ENCODE data around the gene RPS6KB1.
"Not testable (repeated sequence)": the region's sequence is repeated elsewhere in the genome, so short reads cannot be mapped to it uniquely, and the experiment has no call there.

RPS6KB1 gene

GRCh38 chr17:59892924-59893675, at the start of gene RPS6KB1, which contains the start of gene TUBD1:
Gene RPS6KB1, plus strand, starts transcription at chr17:59893121. Its CDS starts 64 bp downstream, at chr17:59893185.
Gene TUBD1, minus strand, starts transcription at chr17:59892943. Its CDS starts 1,941 bp downstream, at chr17:59891002.
- in situ Hi-C loops (cut with MboI; ENCODE audit: low pct_unique_long_range_greater_than_20kb, low sequenced_read_pairs, unreplicated experiment) = no loop called here
- DNase-seq (ENCODE audit: low spot score) = peak; percentile 98
- TF ChIP-seq, protein P1, sequence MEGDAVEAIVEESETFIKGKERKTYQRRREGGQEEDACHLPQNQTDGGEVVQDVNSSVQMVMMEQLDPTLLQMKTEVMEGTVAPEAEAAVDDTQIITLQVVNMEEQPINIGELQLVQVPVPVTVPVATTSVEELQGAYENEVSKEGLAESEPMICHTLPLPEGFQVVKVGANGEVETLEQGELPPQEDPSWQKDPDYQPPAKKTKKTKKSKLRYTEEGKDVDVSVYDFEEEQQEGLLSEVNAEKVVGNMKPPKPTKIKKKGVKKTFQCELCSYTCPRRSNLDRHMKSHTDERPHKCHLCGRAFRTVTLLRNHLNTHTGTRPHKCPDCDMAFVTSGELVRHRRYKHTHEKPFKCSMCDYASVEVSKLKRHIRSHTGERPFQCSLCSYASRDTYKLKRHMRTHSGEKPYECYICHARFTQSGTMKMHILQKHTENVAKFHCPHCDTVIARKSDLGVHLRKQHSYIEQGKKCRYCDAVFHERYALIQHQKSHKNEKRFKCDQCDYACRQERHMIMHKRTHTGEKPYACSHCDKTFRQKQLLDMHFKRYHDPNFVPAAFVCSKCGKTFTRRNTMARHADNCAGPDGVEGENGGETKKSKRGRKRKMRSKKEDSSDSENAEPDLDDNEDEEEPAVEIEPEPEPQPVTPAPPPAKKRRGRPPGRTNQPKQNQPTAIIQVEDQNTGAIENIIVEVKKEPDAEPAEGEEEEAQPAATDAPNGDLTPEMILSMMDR (IDR thresholded peaks at IDR 0.05; ENCODE audit: extremely low read depth, insufficient read depth, missing control alignments) = no peak

DNA sequence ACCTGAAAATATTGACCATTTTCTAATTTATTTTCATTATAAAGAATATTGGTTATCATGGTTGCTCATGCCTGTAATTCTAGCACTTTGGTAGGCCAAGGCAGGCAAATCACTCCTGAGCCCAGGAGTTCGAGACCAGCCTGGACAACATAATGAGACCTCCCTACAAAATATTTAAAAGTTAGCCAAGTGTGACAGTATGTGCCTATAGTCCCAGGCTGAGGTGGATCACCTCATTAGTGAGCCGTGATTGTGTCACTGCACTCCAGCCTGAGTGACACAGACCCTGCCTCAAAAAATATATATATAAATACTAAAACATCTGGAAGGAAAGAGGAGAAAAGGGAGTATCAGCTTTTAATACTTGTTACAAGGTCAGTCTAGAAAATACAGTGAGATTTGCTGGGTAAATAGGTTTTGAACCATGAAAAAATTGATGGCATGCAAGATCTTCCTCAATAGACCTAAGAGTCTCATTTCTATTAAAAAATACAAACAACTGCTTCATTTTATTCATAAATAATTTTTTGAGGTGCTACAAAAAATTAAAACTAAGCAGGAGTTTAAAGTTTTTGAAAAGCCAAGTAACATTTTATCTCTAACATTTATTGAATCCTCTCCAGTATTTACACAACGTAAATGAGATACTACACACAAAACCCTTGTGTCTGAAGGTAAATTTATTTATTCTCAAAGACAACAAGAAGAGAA, 47.9 kb upstream of the RPS6KB1 start:
- TF ChIP-seq, protein P1 (IDR thresholded peaks at IDR 0.05; ENCODE audit: extremely low read depth, insufficient read depth, missing control alignments) = no peak
- no peak for DNase-seq (ENCODE audit: low spot score)
- in situ Hi-C loops (cut with MboI; ENCODE audit: low pct_unique_long_range_greater_than_20kb, low sequenced_read_pairs, unreplicated experiment) = no loop called here

GRCh38 chr17:59845595-59846393, 47.1 kb upstream of the RPS6KB1 start:
- TF ChIP-seq, protein P1 (IDR thresholded peaks at IDR 0.05; ENCODE audit: extremely low read depth, insufficient read depth, missing control alignments) = no peak
- in situ Hi-C loops (cut with MboI; ENCODE audit: low pct_unique_long_range_greater_than_20kb, low sequenced_read_pairs, unreplicated experiment) = no loop called here
- no peak for DNase-seq (ENCODE audit: low spot score)

GRCh38 chr17:59846394-59847165, 46.3 kb upstream of the RPS6KB1 start:
- DNase-seq (ENCODE audit: low spot score) = peak; percentile 43
- in situ Hi-C loops (cut with MboI; ENCODE audit: low pct_unique_long_range_greater_than_20kb, low sequenced_read_pairs, unreplicated experiment) = no loop called here
- TF ChIP-seq, protein P1 (IDR thresholded peaks at IDR 0.05; ENCODE audit: extremely low read depth, insufficient read depth, missing control alignments) = no peak

DNA sequence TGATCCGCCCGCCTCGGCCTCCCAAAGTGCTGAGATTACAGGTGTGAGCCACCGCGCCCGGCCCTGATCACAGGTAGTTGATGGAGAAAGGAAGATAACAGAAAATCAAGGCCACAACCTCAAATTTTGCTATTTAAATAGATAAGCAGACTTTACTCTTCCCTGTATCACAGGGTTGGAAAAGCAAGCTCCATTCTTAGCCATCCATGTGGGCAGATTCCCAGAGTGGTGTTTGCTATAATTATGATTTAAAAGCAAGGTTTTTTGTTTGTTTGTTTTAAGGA, 44.6 kb upstream of the RPS6KB1 start:
- no peak for DNase-seq (ENCODE audit: low spot score)
- TF ChIP-seq, protein P1 (IDR thresholded peaks at IDR 0.05; ENCODE audit: extremely low read depth, insufficient read depth, missing control alignments) = no peak
- in situ Hi-C loops (cut with MboI; ENCODE audit: low pct_unique_long_range_greater_than_20kb, low sequenced_read_pairs, unreplicated experiment) = no loop called here

- DNase-seq (ENCODE audit: low spot score) = no peak
- in situ Hi-C loops (cut with MboI; ENCODE audit: low pct_unique_long_range_greater_than_20kb, low sequenced_read_pairs, unreplicated experiment) = no loop called here
- TF ChIP-seq, protein P1 (IDR thresholded peaks at IDR 0.05; ENCODE audit: extremely low read depth, insufficient read depth, missing control alignments) = no peak
Measured at GRCh38 chr17:59848778-59849177, 44.1 kb upstream of the RPS6KB1 start.

DNA sequence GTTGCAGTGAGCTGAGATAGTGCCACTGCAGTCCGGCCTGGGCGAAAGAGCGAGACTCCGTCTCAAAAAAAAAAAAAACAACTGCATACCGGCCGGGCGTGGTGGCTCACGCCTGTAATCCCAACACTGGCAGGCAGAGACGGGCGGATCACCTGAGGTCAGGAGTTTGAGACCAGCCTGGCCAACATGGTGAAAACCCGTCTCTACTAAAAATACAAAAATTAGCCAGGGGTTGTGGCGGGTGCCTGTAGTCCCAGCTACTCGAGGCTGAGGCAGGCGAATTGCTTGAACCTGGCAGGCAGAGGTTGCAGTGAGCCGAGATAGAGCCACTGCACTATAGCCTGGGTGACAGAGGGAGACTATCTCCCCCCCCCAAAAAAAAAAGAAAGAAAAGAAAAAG, 42.6 kb upstream of the RPS6KB1 start:
- DNase-seq (ENCODE audit: low spot score); in situ Hi-C loops (cut with MboI; ENCODE audit: low pct_unique_long_range_greater_than_20kb, low sequenced_read_pairs, unreplicated experiment): not testable (repeated sequence)
